Smooth muscle cell (in vitro differentiated cells): ENCODE measurements around the gene CUX1. TPM values are rescaled to one million over a fixed set of nuclear protein-coding genes. Genes with fewer than 3 reads are reported as not detected.

Source experiments
- DNase-seq: peaks from one replicate; lab custom pipeline; 2025; ENCODE audit not compliant: unreplicated experiment; lab: John Stamatoyannopoulos, UW
- H2AFZ ChIP-seq: fragments of 200-600 bp; sonication (generic); 2 replicates; pipeline ENCODE4 v1.6.0; 2016; ENCODE audit warnings: antibody characterized with exemption, low read depth, mild to moderate bottlenecking
- H3F3A ChIP-seq: fragments of 200-600 bp; sonication (generic); 2 replicates; pipeline ENCODE4 v1.6.0; 2017; ENCODE audit warnings: antibody characterized with exemption, low read depth
- H3K27ac ChIP-seq: fragments of 200-600 bp; sonication (generic); 2 replicates; pipeline ENCODE4 v1.5.1; 2016; ENCODE audit warnings: low read depth, mild to moderate bottlenecking
- H3K27me3 ChIP-seq: fragments of 200-600 bp; sonication (generic); 2 replicates; pipeline ENCODE4 v1.6.1; 2016; ENCODE audit warnings: low read depth, mild to moderate bottlenecking
- H3K36me3 ChIP-seq: fragments of 200-600 bp; sonication (generic); 2 replicates; pipeline ENCODE4 v1.5.1; 2016; ENCODE audit warnings: low read depth
- H3K4me1 ChIP-seq: fragments of 200-600 bp; sonication (generic); 2 replicates; pipeline ENCODE4 v1.5.1; 2016; ENCODE audit warnings: low read depth
- H3K4me2 ChIP-seq: fragments of 200-600 bp; sonication (generic); 2 replicates; pipeline ENCODE4 v1.6.0; 2016; ENCODE audit warnings: mild to moderate bottlenecking
- H3K4me3 ChIP-seq: fragments of 200-600 bp; sonication (generic); 2 replicates; pipeline ENCODE4 v1.5.1; 2016; ENCODE audit warnings: mild to moderate bottlenecking
- H3K79me2 ChIP-seq: fragments of 200-600 bp; sonication (generic); 2 replicates; pipeline ENCODE4 v1.6.0; 2016; ENCODE audit warnings: low read depth, mild to moderate bottlenecking
- H3K9ac ChIP-seq: fragments of 200-600 bp; sonication (generic); 2 replicates; pipeline ENCODE4 v1.6.0; 2016; ENCODE audit warnings: low read depth
- H3K9me3 ChIP-seq: fragments of 200-600 bp; sonication (generic); replicated peaks from 2 replicates; pipeline ENCODE4 v1.5.1; 2016; ENCODE audit warnings: low read depth
- H4K20me1 ChIP-seq: fragments of 200-600 bp; sonication (generic); 2 replicates; pipeline ENCODE4 v1.6.0; 2016; ENCODE audit warnings: low read depth
- CTCF ChIP-seq: fragments of 200-600 bp; sonication (generic); IDR thresholded peaks from 2 replicates; pipeline ENCODE4 v1.5.1; 2017; ENCODE audit warnings: borderline replicate concordance, mild to moderate bottlenecking, antibody characterized with exemption; ENCODE audit not compliant: insufficient read depth, poor library complexity, severe bottlenecking
- WGBS: methylation state at CpG from one replicate; pipeline ENCODE4 v1.1.7; 2016; ENCODE audit warnings: low lambda C conversion rate; 5-methylcytosine and 5-hydroxymethylcytosine counted together
- polyA plus RNA-seq: library from polyadenylated mRNA; unstranded; fragments of >200 nt; fragmentation: Nextera tagmentation; extraction: Ambion mirVana; gene quantifications from 2 replicates; pipeline ENCODE4 v1.2.1, GENCODE V29; 2016
- total RNA-seq: library from RNA; depleted of rRNA; stranded (reverse); fragments of >200 nt; gene quantifications from 2 replicates; pipeline ENCODE4 v1.2.3, GENCODE V29; 2014

The CUX1 gene
- total and polyA plus RNA-seq, 2 experiments from 2014 or later: 56.3 to 78.4 TPM

GRCh38 chr7:102099474-102099873 is 282.0 kb downstream of the CUX1 start:
- no peak for TF ChIP-seq CTCF

GRCh38 chr7:102101111-102101551 is 283.7 kb downstream of the CUX1 start:
- DNase-seq: no peak
- TF ChIP-seq CTCF: no peak
- H3K27ac ChIP-seq: peak overlapping the region; percentile 6

More at GRCh38 chr7:102099474-102099873, 282.0 kb downstream of the CUX1 start:
- no peaks in the 10 kb centered on the region for H3K9me3 ChIP-seq
- peaks cover 15% of the 10 kb centered on the region for H3K4me1 ChIP-seq
- WGBS: 96% methylated on average over 3 of the region's 3 CpGs
- H3K4me3 ChIP-seq: no peak overlapping the region
- peaks cover 20% of the 10 kb centered on the region for H4K20me1 ChIP-seq
- no peaks in the 10 kb centered on the region for H3K27me3 ChIP-seq
- peaks cover 10% of the 10 kb centered on the region for H3K79me2 ChIP-seq
- H3K4me2 ChIP-seq: no peak overlapping the region
- H3K9ac ChIP-seq: no peak overlapping the region
- no peak overlapping the region for H2AFZ ChIP-seq
- peaks cover 2% of the 10 kb centered on the region for H3K36me3 ChIP-seq
- no peaks in the 10 kb centered on the region for H3F3A ChIP-seq
- no peak for DNase-seq
- H3K27ac ChIP-seq: no peak overlapping the region

GRCh38 chr7:102101926-102102325 is 284.5 kb downstream of the CUX1 start:
- no peak for TF ChIP-seq CTCF
- Histone ChIP-seq H4K20me1 (peaks cover 7% of the 10 kb centered on the region), H3K9me3 (no peaks in the 10 kb centered on the region), H3K36me3 (peaks cover 3% of the 10 kb centered on the region), H3K9ac (no peak overlapping the region), H2AFZ (no peak overlapping the region), H3K27me3 (no peaks in the 10 kb centered on the region), H3F3A (no peaks in the 10 kb centered on the region), H3K79me2 (no peaks in the 10 kb centered on the region), H3K27ac (no peak overlapping the region), H3K4me2 (no peak overlapping the region), H3K4me3 (no peak overlapping the region), H3K4me1 (peaks cover 13% of the 10 kb centered on the region)
- WGBS: 96% methylated on average over 11 of the region's 11 CpGs
- DNase-seq: no peak

More at GRCh38 chr7:102101111-102101551, 283.7 kb downstream of the CUX1 start:
- no peak overlapping the region for H2AFZ ChIP-seq
- peaks cover 10% of the 10 kb centered on the region for H4K20me1 ChIP-seq
- no peak overlapping the region for H3K4me3 ChIP-seq
- H3K36me3 ChIP-seq: peaks cover 3% of the 10 kb centered on the region
- 88% methylated on average over 7 of the region's 7 CpGs for WGBS
- H3K27me3 ChIP-seq: no peaks in the 10 kb centered on the region
- no peaks in the 10 kb centered on the region for H3K9me3 ChIP-seq
- no peak overlapping the region for H3K4me2 ChIP-seq
- H3F3A ChIP-seq: no peaks in the 10 kb centered on the region
- no peak overlapping the region for H3K9ac ChIP-seq
- no peaks in the 10 kb centered on the region for H3K79me2 ChIP-seq
- peaks cover 15% of the 10 kb centered on the region for H3K4me1 ChIP-seq

GRCh38 chr7:102103027-102103372 is 285.6 kb downstream of the CUX1 start:
- TF ChIP-seq CTCF: no peak
- Histone ChIP-seq H3K9ac (no peak overlapping the region), H3F3A (no peaks in the 10 kb centered on the region), H4K20me1 (peaks cover 7% of the 10 kb centered on the region), H3K79me2 (no peaks in the 10 kb centered on the region), H2AFZ (no peak overlapping the region), H3K27me3 (no peaks in the 10 kb centered on the region), H3K4me1 (peaks cover 4% of the 10 kb centered on the region), H3K9me3 (no peaks in the 10 kb centered on the region), H3K4me2 (no peak overlapping the region), H3K4me3 (no peak overlapping the region), H3K27ac (no peak overlapping the region), H3K36me3 (peaks cover 3% of the 10 kb centered on the region)
- WGBS: 86% methylated on average over 5 of the region's 5 CpGs
- DNase-seq: no peak
